ENCODE data around the gene OXTR.

The OXTR gene

GRCh38 chr3:8760091-8760490 is 9.3 kb downstream of the OXTR start:
- H3K27ac Mint-ChIP-seq = no peak overlapping the region
- H3K36me3 Mint-ChIP-seq (ENCODE audit: low read depth) = no peaks in the 10 kb centered on the region
- no peaks in the 10 kb centered on the region for H3K9me3 Mint-ChIP-seq
- H3K4me1 Mint-ChIP-seq = peaks cover 23% of the 10 kb centered on the region
- no peak for TF ChIP-seq CTCF (IDR thresholded peaks at IDR 0.05)
- H3K27me3 Mint-ChIP-seq (ENCODE audit: low read depth, poor library complexity) = peaks cover 32% of the 10 kb centered on the region
- H3K4me3 Mint-ChIP-seq = no peak overlapping the region
- no peak for DNase-seq

GRCh38 chr3:8759038-8759707 is 10.2 kb downstream of the OXTR start:
- Mint-ChIP-seq H3K27me3 (ENCODE audit: low read depth, poor library complexity) (peaks cover 24% of the 10 kb centered on the region), H3K4me1 (peaks cover 23% of the 10 kb centered on the region), H3K27ac (peak overlapping the region; percentile 34), H3K4me3 (no peak overlapping the region), H3K36me3 (ENCODE audit: low read depth) (no peaks in the 10 kb centered on the region), H3K9me3 (no peaks in the 10 kb centered on the region)
- no peak for TF ChIP-seq CTCF (IDR thresholded peaks at IDR 0.05)
- DNase-seq = no peak

GRCh38 chr3:8757551-8758518 is 11.6 kb downstream of the OXTR start:
- no peak for DNase-seq
- Mint-ChIP-seq H3K27ac (no peak overlapping the region), H3K9me3 (no peaks in the 10 kb centered on the region), H3K27me3 (ENCODE audit: low read depth, poor library complexity) (peaks cover 21% of the 10 kb centered on the region), H3K36me3 (ENCODE audit: low read depth) (no peaks in the 10 kb centered on the region), H3K4me1 (peaks cover 23% of the 10 kb centered on the region), H3K4me3 (no peak overlapping the region)
- no peak for TF ChIP-seq CTCF (IDR thresholded peaks at IDR 0.05)

- H3K27ac Mint-ChIP-seq = no peak overlapping the region
- H3K27me3 Mint-ChIP-seq (ENCODE audit: low read depth, poor library complexity) = peaks cover 15% of the 10 kb centered on the region
- no peaks in the 10 kb centered on the region for H3K36me3 Mint-ChIP-seq (ENCODE audit: low read depth)
- no peak for DNase-seq
- H3K4me1 Mint-ChIP-seq = peaks cover 23% of the 10 kb centered on the region
- H3K4me3 Mint-ChIP-seq = no peak overlapping the region
- no peaks in the 10 kb centered on the region for H3K9me3 Mint-ChIP-seq
- no peak for TF ChIP-seq CTCF (IDR thresholded peaks at IDR 0.05)
Measured at GRCh38 chr3:8756671-8757070, 12.7 kb downstream of the OXTR start.

- Mint-ChIP-seq H3K27ac (no peak overlapping the region), H3K4me3 (no peak overlapping the region), H3K27me3 (ENCODE audit: low read depth, poor library complexity) (peaks cover 15% of the 10 kb centered on the region), H3K36me3 (ENCODE audit: low read depth) (no peaks in the 10 kb centered on the region), H3K9me3 (peaks cover 4% of the 10 kb centered on the region), H3K4me1 (peaks cover 23% of the 10 kb centered on the region)
- DNase-seq = no peak
- peak; percentile 30 for TF ChIP-seq CTCF (IDR thresholded peaks at IDR 0.05)
Measured at GRCh38 chr3:8755564-8756237, 13.7 kb downstream of the OXTR start.

All from nephron progenitor cell (in vitro differentiated cells).